H1 (cell line): Measurements from ENCODE around the gene KLHL17. TPM values are rescaled to one million over a fixed set of nuclear protein-coding genes. Genes with fewer than 3 reads are reported as not detected.

Experiments
- CTCF ChIA-PET: fragments of 300-600 bp; sonication (Branson Sonifier 250); formaldehyde crosslinking; loops from one replicate; lab custom pipeline; 2021; ENCODE audit not compliant: partially characterized antibody; lab: Charles Lee
- POLR2A ChIA-PET: fragments of 300-600 bp; sonication (Branson Sonifier 250); formaldehyde crosslinking; loops from one replicate; lab custom pipeline; 2021; ENCODE audit warnings: inconsistent platforms; ENCODE audit not compliant: partially characterized antibody; lab: Charles Lee
- DNase-seq, 2 experiments: peaks; one replicate each; pipeline versions ENCODE4 v3.0.0 to v3.0.0-alpha.2; 2010 to 2022; ENCODE audit warnings: low spot score in 2 of 2, low read depth in 1 of 2, mixed read lengths in 1 of 2
- FAIRE-seq: peaks from 2 replicates; lab custom pipeline; 2011; peaks lifted over from hg19 to GRCh38; lab: Jason Lieb, UNC
- H2AFZ ChIP-seq: 2 replicates; pipeline ENCODE4 v1.8.1; 2012; ENCODE audit warnings: low read length, inconsistent platforms
- H2AK5ac ChIP-seq: 2 replicates; pipeline ENCODE4 v1.6.1; 2013; ENCODE audit warnings: low read depth, low read length
- H2BK120ac ChIP-seq: replicated peaks from 2 replicates; pipeline ENCODE3; 2013; ENCODE audit warnings: low read depth, low read length, inconsistent platforms
- H2BK12ac ChIP-seq: 2 replicates; pipeline ENCODE4 v1.6.1; 2013; ENCODE audit warnings: low read depth, low read length
- H2BK15ac ChIP-seq: 2 replicates; pipeline ENCODE4 v1.6.1; 2013; ENCODE audit warnings: low read length
- H2BK20ac ChIP-seq: 2 replicates; pipeline ENCODE4 v1.6.1; 2013; ENCODE audit warnings: low read length
- H2BK5ac ChIP-seq: 2 replicates; pipeline ENCODE4 v1.6.1; 2013; ENCODE audit warnings: low read depth, low read length
- H3K14ac ChIP-seq: 2 replicates; pipeline ENCODE4 v1.6.1; 2013; ENCODE audit warnings: inconsistent platforms; ENCODE audit not compliant: insufficient read length
- H3K18ac ChIP-seq: 2 replicates; pipeline ENCODE4 v1.6.1; 2013; ENCODE audit warnings: low read length; ENCODE audit errors: extremely low read depth
- H3K23ac ChIP-seq: 2 replicates; pipeline ENCODE4 v1.6.1; 2013; ENCODE audit warnings: inconsistent platforms; ENCODE audit not compliant: insufficient read length
- H3K23me2 ChIP-seq: 2 replicates; pipeline ENCODE4 v1.6.1; 2013; ENCODE audit warnings: low read depth, low read length
- H3K27ac ChIP-seq: 2 replicates; pipeline ENCODE4 v1.6.1; 2011; ENCODE audit warnings: low read depth, low read length, inconsistent platforms
- H3K27me3 ChIP-seq, 4 experiments: replicated peaks in 1 of 4; 1 replicate in 1 of 4; 2 replicates in 3 of 4; pipeline versions ENCODE4 v1.6.1 to v1.8.1; 2011 to 2013; ENCODE audit warnings: low read length in 3 of 4, mild to moderate bottlenecking in 3 of 4, inconsistent platforms in 2 of 4, mixed read lengths in 2 of 4, moderate library complexity in 1 of 4; ENCODE audit not compliant: control insufficient read depth in 3 of 4, insufficient read depth in 3 of 4; ENCODE audit errors: extremely low read depth in 1 of 4
- H3K36me3 ChIP-seq, 4 experiments: 2 replicates each; pipeline versions ENCODE4 v1.6.1 to v1.8.1; 2011 to 2013; ENCODE audit warnings: mild to moderate bottlenecking in 4 of 4, low read length in 3 of 4, moderate library complexity in 2 of 4, control low read depth in 1 of 4, inconsistent platforms in 1 of 4; ENCODE audit not compliant: insufficient read depth in 4 of 4, control insufficient read depth in 2 of 4
- H3K4ac ChIP-seq: replicated peaks from 2 replicates; pipeline ENCODE3; 2013; ENCODE audit warnings: low read length, low read depth, mixed read lengths, inconsistent platforms; ENCODE audit not compliant: insufficient read length
- H3K4me1 ChIP-seq, 4 experiments: replicated peaks in 1 of 4; 1 replicate in 1 of 4; 2 replicates in 3 of 4; pipeline versions ENCODE4 v1.6.1 to v1.8.1; 2011 to 2013; ENCODE audit warnings: low read length in 3 of 4, inconsistent platforms in 2 of 4, mixed read lengths in 1 of 4; ENCODE audit not compliant: insufficient read depth in 4 of 4, control insufficient read depth in 3 of 4
- H3K4me2 ChIP-seq, 2 experiments: 2 replicates each; pipeline versions ENCODE4 v1.6.1 to v1.8.1; 2011 to 2013; ENCODE audit warnings: low read depth in 2 of 2, low read length in 2 of 2, control low read depth in 1 of 2, inconsistent platforms in 1 of 2, mild to moderate bottlenecking in 1 of 2; ENCODE audit not compliant: insufficient read depth in 1 of 2
- H3K4me3 ChIP-seq, 4 experiments: fragments of 200-600, 300-600 bp in 1 of 4; sonication (generic), shearing (Covaris generic), sonication (Bioruptor Twin) in 1 of 4; 2 replicates each; pipeline versions ENCODE4 v1.5.1 to v1.8.1; 2011 to 2016; ENCODE audit warnings: low read length in 4 of 4, low read depth in 3 of 4, control low read depth in 2 of 4, inconsistent platforms in 2 of 4, mild to moderate bottlenecking in 2 of 4, mixed read lengths in 1 of 4, moderate library complexity in 1 of 4; ENCODE audit not compliant: insufficient read depth in 2 of 4; ENCODE audit errors: extremely low read depth in 1 of 4
- H3K56ac ChIP-seq: replicated peaks from 2 replicates; pipeline ENCODE3; 2013; ENCODE audit warnings: low read depth, mild to moderate bottlenecking, mixed read lengths, low read length, inconsistent platforms; ENCODE audit not compliant: insufficient read length
- H3K79me1 ChIP-seq: 2 replicates; pipeline ENCODE4 v1.6.1; 2013; ENCODE audit warnings: low read depth, low read length, control low read depth
- H3K79me2 ChIP-seq, 2 experiments: 2 replicates each; pipeline versions ENCODE4 v1.6.1 to v1.8.1; 2012 to 2013; ENCODE audit warnings: low read length in 2 of 2, mild to moderate bottlenecking in 2 of 2, inconsistent platforms in 1 of 2; ENCODE audit not compliant: insufficient read depth in 2 of 2, control insufficient read depth in 1 of 2
- H3K9ac ChIP-seq, 4 experiments: replicated peaks in 1 of 4; 1 replicate in 1 of 4; 2 replicates in 3 of 4; pipeline versions ENCODE4 v1.6.1 to v1.8.1; 2011 to 2013; ENCODE audit warnings: low read depth in 3 of 4, low read length in 3 of 4, control low read depth in 2 of 4, mild to moderate bottlenecking in 2 of 4, moderate library complexity in 2 of 4, inconsistent platforms in 1 of 4; ENCODE audit errors: extremely low read depth in 1 of 4
- H3K9me3 ChIP-seq, 2 experiments: 2 replicates each; pipeline versions ENCODE4 v1.6.1 to v1.8.1; 2012 to 2013; ENCODE audit warnings: mild to moderate bottlenecking in 2 of 2, moderate library complexity in 2 of 2, control low read depth in 1 of 2, inconsistent platforms in 1 of 2, low read depth in 1 of 2, low read length in 1 of 2, mixed read lengths in 1 of 2; ENCODE audit not compliant: insufficient read depth in 2 of 2
- H4K20me1 ChIP-seq, 2 experiments: replicated peaks in 1 of 2; 2 replicates each; pipeline versions ENCODE3 to v1.8.1; 2011 to 2013; ENCODE audit warnings: inconsistent platforms in 2 of 2, low read length in 2 of 2, mild to moderate bottlenecking in 1 of 2; ENCODE audit not compliant: insufficient read depth in 2 of 2, control insufficient read depth in 1 of 2
- H4K5ac ChIP-seq: 2 replicates; pipeline ENCODE4 v1.6.1; 2013; ENCODE audit warnings: low read length, low read depth, mixed read lengths, inconsistent platforms; ENCODE audit not compliant: insufficient read length
- H4K8ac ChIP-seq: 2 replicates; pipeline ENCODE4 v1.8.0; 2013; ENCODE audit warnings: mild to moderate bottlenecking, moderate library complexity, low read length, inconsistent platforms; ENCODE audit not compliant: insufficient read depth; ENCODE audit errors: extremely low read depth
- H4K91ac ChIP-seq: replicated peaks from 2 replicates; pipeline ENCODE3; 2013; ENCODE audit warnings: low read length, mixed read lengths, inconsistent platforms; ENCODE audit not compliant: insufficient read length
- CHD1 ChIP-seq: IDR thresholded peaks from 2 replicates; pipeline ENCODE4 v1.6.1; 2012; ENCODE audit warnings: low read depth, low read length, improper control_type of control experiment
- GABPA ChIP-seq: IDR thresholded peaks from 2 replicates; pipeline ENCODE4 v1.6.1; 2011; ENCODE audit warnings: mild to moderate bottlenecking, low read length, moderate library complexity, borderline replicate concordance; ENCODE audit not compliant: insufficient read depth
- GTF2F1 ChIP-seq: IDR thresholded peaks from 2 replicates; pipeline ENCODE4 v1.6.1; 2012; ENCODE audit warnings: low read depth, low read length, improper control_type of control experiment, borderline replicate concordance
- HDAC2 ChIP-seq, 2 experiments: fragments of 300-600 bp in 1 of 2; sonication (generic) in 1 of 2; IDR thresholded peaks; 2 replicates each; pipeline ENCODE4 v1.6.1; 2011 to 2012; ENCODE audit warnings: low read depth in 2 of 2, low read length in 2 of 2, mild to moderate bottlenecking in 2 of 2, moderate library complexity in 2 of 2, borderline replicate concordance in 1 of 2, inconsistent platforms in 1 of 2
- JUN ChIP-seq: IDR thresholded peaks from 2 replicates; pipeline ENCODE4 v1.6.1; 2011; ENCODE audit warnings: low read depth, mild to moderate bottlenecking, improper control_type of control experiment, low read length
- MAFK ChIP-seq: IDR thresholded peaks from 2 replicates; pipeline ENCODE4 v1.6.1; 2012; ENCODE audit warnings: low read depth, mild to moderate bottlenecking, improper control_type of control experiment, low read length
- PHF8 ChIP-seq: fragments of 200-600 bp; sonication (generic); conservative IDR thresholded peaks from 2 replicates; pipeline ENCODE4 v1.7.1; 2012; ENCODE audit warnings: low read depth, mild to moderate bottlenecking, inconsistent platforms, low read length, moderate library complexity
- RFX5 ChIP-seq: IDR thresholded peaks from 2 replicates; pipeline ENCODE4 v1.6.1; 2011; ENCODE audit warnings: low read depth, low read length, improper control_type of control experiment, borderline replicate concordance
- SIX5 ChIP-seq: IDR thresholded peaks from 2 replicates; pipeline ENCODE4 v1.6.1; 2011; ENCODE audit warnings: mild to moderate bottlenecking, low read depth, low read length
- SRF ChIP-seq: IDR thresholded peaks from 2 replicates; pipeline ENCODE4 v1.6.1; 2011; ENCODE audit warnings: mild to moderate bottlenecking, low read depth, low read length, moderate library complexity
- WGBS, 2 experiments: shearing (Covaris generic) in 1 of 2; methylation state at CpG; one replicate each; pipeline versions ENCODE4 v1.1.6 to v1.1.7; 2013 to 2015; ENCODE audit warnings: low lambda C conversion rate in 2 of 2, mixed read lengths in 2 of 2, inconsistent platforms in 1 of 2, low coverage in 1 of 2, missing lambda C conversion rate in 1 of 2; ENCODE audit not compliant: insufficient replicate concordance in 2 of 2, insufficient coverage in 1 of 2, insufficient read length in 1 of 2; ENCODE audit errors: extremely low coverage in 1 of 2, missing lambda C conversion rate in 1 of 2; 5-methylcytosine and 5-hydroxymethylcytosine counted together
- polyA plus RNA-seq, 7 experiments: library from polyadenylated mRNA; depleted of rRNA in 3 of 7; stranded (reverse) in 5 of 7; unstranded in 2 of 7; fragments of >200 nt in 5 of 7; fragments of 200-250 nt in 2 of 7; gene quantifications; 1 replicate in 5 of 7; 2 replicates in 1 of 7; 4 replicates in 1 of 7; pipeline versions ENCODE4 v1.2.1 to v1.2.3, GENCODE V29; 2011 to 2013; ENCODE audit warnings: missing spikeins in 2 of 7, mixed read lengths in 2 of 7
- total RNA-seq: library from RNA; stranded (reverse); fragmentation: NEBNext Ultra II Directional; extraction: Animal tissue kit (Norgen Biotek cat#: 25700); gene quantifications from 2 replicates; pipeline ENCODE4 v1.2.1, GENCODE V29; 2021
- TF ChIP-seq, protein P1 (sequence below): IDR thresholded peaks from 2 replicates; pipeline ENCODE4 v1.6.1; 2012; ENCODE audit warnings: inconsistent platforms
- TF ChIP-seq, protein P2 (sequence below): IDR thresholded peaks from 2 replicates; pipeline ENCODE4 v1.6.1; 2011; ENCODE audit warnings: low read length, improper control_type of control experiment

Gene KLHL17
- total and polyA plus RNA-seq, 2 of the 8 experiments (the other 6 are each of a cell fraction or from before 2014, with no cell fraction given), result 32.6 to 36.1 TPM

- H2BK120ac ChIP-seq, result no peak overlapping the region
- no peak overlapping the region for H3K4ac ChIP-seq
- H3K36me3 ChIP-seq, result peaks cover 0 to 18% (median 0%) of the 10 kb centered on the region in 4 experiments; a peak in 1 of 8 replicates
- no peaks in the 10 kb centered on the region for H3K79me1 ChIP-seq
- peak overlapping the region in 3 of 4 experiments; percentile 24 to 77 (median 55); a peak in 4 of 8 replicates for H3K4me3 ChIP-seq
- peaks cover 0 to 8% of the 10 kb centered on the region in 2 experiments for H4K20me1 ChIP-seq
- peaks cover 0 to 26% (median 12%) of the 10 kb centered on the region in 4 experiments; a peak in 6 of 7 replicates for H3K4me1 ChIP-seq
- H3K79me2 ChIP-seq, result no peaks in the 10 kb centered on the region
- DNase-seq (no peak), FAIRE-seq (no peak)
- no peak overlapping the region for H4K91ac ChIP-seq
- H4K8ac ChIP-seq, result no peak overlapping the region
- no peak overlapping the region for H4K5ac ChIP-seq
- peaks cover 13% of the 10 kb centered on the region; the same call in 1 of the 2 replicates for H3K23me2 ChIP-seq
- no peak overlapping the region for H2BK12ac ChIP-seq
- no peak overlapping the region for H3K56ac ChIP-seq
- H2AK5ac ChIP-seq, result no peak overlapping the region
- WGBS, 2 experiments, result 0% methylated on average over 3 of the region's 27 CpGs; no CpG with 5 or more reads in 1 of the 2 experiments
- H2BK20ac ChIP-seq, result no peak overlapping the region
- POLR2A ChIA-PET, result interaction anchor here (1.4 to 2.6 kb wide), 2 partner anchors 14 to 34 kb away, joined by 4 to 20 read pairs; no protein-coding TSS in a partner anchor
- H3K23ac ChIP-seq, result no peak overlapping the region
- H3K4me2 ChIP-seq, result peak overlapping the region; percentile 56 to 71
- H2BK15ac ChIP-seq, result no peak overlapping the region
- H3K27me3 ChIP-seq, result peaks cover 47 to 82% (median 70%) of the 10 kb centered on the region in 4 experiments
- no peak overlapping the region for H3K14ac ChIP-seq
- CTCF ChIA-PET, result interaction anchor here (0.7 to 3.6 kb wide), 3 partner anchors 16 to 124 kb away, joined by 3 to 40 read pairs (median 4); partner anchors contain the start of gene PERM1
- no peak overlapping the region for H2BK5ac ChIP-seq
- H3K9me3 ChIP-seq, result no peaks in the 10 kb centered on the region; a peak in 1 of 4 replicates
- H2AFZ ChIP-seq, result no peak overlapping the region
- no peak overlapping the region for H3K18ac ChIP-seq
- no peak overlapping the region for H3K27ac ChIP-seq
- H3K9ac ChIP-seq, result peak overlapping the region in 1 of 4 experiments; percentile 67; a peak in 1 of 7 replicates
- TF ChIP-seq CHD1, result no peak
- no peak for TF ChIP-seq SRF
- no peak for TF ChIP-seq RFX5
- no peak for TF ChIP-seq PHF8
- no peak for TF ChIP-seq JUN
- TF ChIP-seq SIX5, result no peak
- no peak for TF ChIP-seq HDAC2 (IDR thresholded peaks at IDR 0.05; ENCODE audit: borderline replicate concordance in 1 of 2, low read depth in 2 of 2, low read length in 2 of 2)
- no peak for TF ChIP-seq GTF2F1
- TF ChIP-seq, protein P1, sequence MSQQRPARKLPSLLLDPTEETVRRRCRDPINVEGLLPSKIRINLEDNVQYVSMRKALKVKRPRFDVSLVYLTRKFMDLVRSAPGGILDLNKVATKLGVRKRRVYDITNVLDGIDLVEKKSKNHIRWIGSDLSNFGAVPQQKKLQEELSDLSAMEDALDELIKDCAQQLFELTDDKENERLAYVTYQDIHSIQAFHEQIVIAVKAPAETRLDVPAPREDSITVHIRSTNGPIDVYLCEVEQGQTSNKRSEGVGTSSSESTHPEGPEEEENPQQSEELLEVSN, result no peak
- TF ChIP-seq, protein P2, sequence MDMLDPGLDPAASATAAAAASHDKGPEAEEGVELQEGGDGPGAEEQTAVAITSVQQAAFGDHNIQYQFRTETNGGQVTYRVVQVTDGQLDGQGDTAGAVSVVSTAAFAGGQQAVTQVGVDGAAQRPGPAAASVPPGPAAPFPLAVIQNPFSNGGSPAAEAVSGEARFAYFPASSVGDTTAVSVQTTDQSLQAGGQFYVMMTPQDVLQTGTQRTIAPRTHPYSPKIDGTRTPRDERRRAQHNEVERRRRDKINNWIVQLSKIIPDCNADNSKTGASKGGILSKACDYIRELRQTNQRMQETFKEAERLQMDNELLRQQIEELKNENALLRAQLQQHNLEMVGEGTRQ, result no peak
- no peak for TF ChIP-seq MAFK
- TF ChIP-seq GABPA, result no peak
Measured at GRCh38 chr1:998745-998994, 38.3 kb downstream of the KLHL17 start.
